Sciatic nerve (tissue), 2 donors: Measurements from ENCODE around the gene DPP4. TPM values are rescaled to one million over a fixed set of nuclear protein-coding genes. Genes with fewer than 3 reads are reported as not detected.
A peak's percentile ranks its signal among the peaks of the same experiment; 100 is the strongest.
"Not testable (repeated sequence)": the region's sequence is repeated elsewhere in the genome, so short reads cannot be mapped to it uniquely, and the experiment has no call there.

ENCODE experiments used
- ATAC-seq: fragments of 200-7000 bp; cut with Tn5 transposase; one replicate; pipeline ENCODE4 v1.9.1; 2020; ENCODE audit warnings: mild to moderate bottlenecking, moderate library complexity
- DNase-seq: peaks from one replicate; pipeline ENCODE4 v3.0.0-alpha.2; 2020; ENCODE audit warnings: low spot score
- intact Hi-C: fragments of 100-400 bp; cut with DNase I; formaldehyde crosslinking; loops from one replicate; pipeline ENCODE4 v1.14.2; 2022
- total RNA-seq: library from RNA; stranded (reverse); fragmentation: NEBNext Ultra II Directional; extraction: Animal tissue kit (Norgen Biotek cat#: 25700); gene quantifications from one replicate; pipeline ENCODE4 v1.2.1, GENCODE V29; 2021
- donor health status: DM: no; HTN: no; CAD: no.
- donor health status: DM: no; HTN: no; CAD: no.

The DPP4 gene
- total RNA-seq, 1 donor from 2014 or later = 11.8 TPM

DNA sequence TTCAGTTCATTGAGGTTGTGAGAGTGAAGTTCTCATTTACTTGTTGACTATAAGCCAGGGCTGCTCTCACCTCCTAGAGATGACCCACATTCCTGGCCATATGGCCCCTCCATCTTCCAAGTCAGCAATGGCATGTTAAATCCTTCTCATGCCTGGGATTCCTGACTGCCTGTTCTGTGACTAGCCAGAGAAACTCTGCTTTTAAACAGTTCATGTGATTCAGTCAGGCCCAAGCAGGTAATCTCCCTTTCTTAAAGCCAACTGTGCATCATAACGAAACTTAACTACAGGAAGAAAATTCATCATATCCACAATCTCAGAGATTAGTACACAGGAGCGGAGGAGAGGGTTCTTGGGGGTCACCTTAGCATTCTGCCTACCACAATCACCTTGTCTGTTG, 11.5 kb downstream of the DPP4 start:
- DNase-seq = no peak
- no peak for ATAC-seq
- intact Hi-C loops = no loop called here

GRCh38 chr2:162061021-162061420, 13.0 kb downstream of the DPP4 start:
- intact Hi-C loops = no loop called here
- DNase-seq (no peak), ATAC-seq (no peak)

DNA sequence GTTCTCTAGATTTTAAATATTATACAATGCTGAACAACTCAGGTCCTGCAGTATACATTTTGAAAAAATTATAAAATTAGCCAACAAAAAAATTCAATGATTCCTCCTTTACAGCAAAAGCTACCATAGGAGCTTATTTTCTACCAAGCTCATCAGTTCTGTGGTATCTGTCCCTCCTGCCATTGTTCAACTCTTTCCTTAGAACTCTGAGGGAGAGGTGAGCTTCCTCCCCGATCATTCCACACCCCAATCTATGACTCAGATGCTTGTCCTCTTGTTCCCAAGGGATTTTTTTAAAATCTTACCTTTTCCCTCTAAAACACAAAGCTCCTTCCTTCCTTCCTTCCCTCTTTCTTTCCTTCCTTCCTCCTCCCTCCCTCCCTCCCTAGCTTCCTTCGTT, 13.5 kb downstream of the DPP4 start:
- intact Hi-C loops = no loop called here
- no peak for ATAC-seq
- DNase-seq = no peak

DNA sequence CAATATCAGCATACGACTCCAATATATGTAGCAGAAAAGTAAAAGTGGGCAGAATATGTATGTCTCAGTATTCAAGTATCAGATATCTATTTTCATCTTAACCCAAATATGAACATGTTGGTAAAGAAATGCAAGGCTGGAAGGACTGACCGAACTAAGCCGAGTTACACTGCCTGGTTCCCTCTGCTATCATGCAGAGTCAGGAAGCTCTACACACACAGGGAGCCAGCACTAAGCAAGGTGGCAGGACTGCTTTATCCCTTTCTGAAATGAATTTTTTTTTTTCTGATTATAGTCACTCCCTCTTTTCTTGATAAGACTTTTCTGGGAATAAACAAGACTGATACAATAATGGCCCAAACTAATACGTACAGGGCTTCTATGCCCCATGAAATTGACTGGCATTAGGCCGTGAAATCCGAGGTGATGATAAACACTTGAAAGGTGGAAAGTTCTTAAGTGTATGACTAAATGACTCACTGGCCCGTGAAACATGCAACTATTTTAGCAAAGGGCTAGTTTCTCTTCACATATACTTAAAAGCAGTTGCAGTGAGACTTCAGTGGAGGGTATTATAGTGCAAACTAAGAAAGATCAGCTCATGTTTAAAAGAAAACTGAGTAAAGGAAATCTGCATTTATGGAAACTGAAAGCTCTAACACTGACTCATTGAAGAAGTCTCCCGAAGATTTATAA, 14.9 kb downstream of the DPP4 start:
- ATAC-seq = no peak
- DNase-seq = no peak
- intact Hi-C loops = no loop called here

DNA sequence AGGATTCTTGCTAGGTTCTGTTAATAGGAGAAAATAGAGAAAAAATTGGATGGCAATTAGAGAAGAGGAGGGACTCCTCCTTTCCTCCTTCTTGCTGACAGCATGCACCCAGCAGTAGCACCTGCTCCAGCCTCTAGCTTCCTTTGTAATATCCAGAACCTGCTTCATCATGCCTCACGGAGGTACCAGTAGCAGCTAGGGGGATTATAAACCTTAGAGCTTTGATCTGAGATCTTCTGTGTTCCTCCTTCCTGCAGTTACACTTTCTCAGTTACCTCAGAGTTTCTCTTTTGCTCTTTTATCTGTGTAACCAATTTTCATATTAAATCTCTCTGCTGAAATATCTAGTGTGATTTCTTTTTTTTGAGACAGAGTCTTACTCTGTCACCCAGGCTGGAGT, 16.6 kb downstream of the DPP4 start:
- ATAC-seq = no peak
- DNase-seq = no peak
- intact Hi-C loops = no loop called here

DNA sequence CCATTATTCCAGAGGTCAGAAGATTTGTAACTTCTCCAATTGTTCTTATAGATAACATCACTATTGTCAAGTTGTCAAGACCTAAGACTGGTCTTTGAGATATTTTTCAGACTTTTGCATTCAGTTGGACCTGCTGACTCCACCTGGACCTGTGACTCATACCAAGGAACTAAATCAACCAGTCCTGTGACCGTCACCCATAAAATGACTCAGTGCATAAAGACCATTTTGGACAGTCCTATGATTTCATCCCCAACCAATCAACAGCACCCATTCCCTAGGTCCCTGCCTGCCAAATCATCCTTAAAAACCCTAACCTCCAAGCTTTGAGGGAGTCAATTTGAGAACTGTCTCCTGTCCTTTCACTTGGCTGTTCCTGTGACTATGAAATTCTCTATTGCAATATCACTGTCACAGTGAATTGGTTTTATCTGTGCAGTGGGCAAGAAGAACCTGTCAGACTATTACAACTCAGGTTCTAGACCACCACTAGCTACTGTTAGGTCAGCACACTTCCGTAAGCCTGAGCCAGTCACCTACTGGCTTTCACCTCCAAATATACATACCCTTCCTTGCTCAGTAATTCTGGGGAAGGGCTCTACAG, 17.1 kb downstream of the DPP4 start:
- no peak for DNase-seq
- no peak for ATAC-seq
- intact Hi-C loops = no loop called here

DNA sequence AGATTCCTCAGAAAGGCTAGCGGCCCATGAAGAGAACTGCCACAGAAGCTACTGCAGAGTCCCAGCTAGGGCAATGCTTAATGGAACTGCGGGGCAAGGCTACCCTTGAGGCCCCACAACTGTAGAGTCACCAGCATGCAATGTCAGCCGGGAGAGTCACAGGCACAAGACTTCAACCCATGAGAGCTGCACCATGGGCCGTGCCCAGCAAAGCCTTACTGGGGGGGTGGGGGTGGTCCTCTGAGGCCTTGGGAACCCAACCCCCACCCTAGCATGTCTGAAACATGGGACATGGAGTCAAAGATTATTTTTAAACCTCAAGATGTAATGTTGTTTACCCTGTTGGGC, 20.2 kb downstream of the DPP4 start:
- no peak for ATAC-seq
- intact Hi-C loops = no loop called here
- DNase-seq = no peak

- intact Hi-C loops = no loop called here
- DNase-seq = no peak
- ATAC-seq = no peak
These were observed 20.8 kb downstream of the DPP4 start for GRCh38 chr2:162053066-162053807.

DNA sequence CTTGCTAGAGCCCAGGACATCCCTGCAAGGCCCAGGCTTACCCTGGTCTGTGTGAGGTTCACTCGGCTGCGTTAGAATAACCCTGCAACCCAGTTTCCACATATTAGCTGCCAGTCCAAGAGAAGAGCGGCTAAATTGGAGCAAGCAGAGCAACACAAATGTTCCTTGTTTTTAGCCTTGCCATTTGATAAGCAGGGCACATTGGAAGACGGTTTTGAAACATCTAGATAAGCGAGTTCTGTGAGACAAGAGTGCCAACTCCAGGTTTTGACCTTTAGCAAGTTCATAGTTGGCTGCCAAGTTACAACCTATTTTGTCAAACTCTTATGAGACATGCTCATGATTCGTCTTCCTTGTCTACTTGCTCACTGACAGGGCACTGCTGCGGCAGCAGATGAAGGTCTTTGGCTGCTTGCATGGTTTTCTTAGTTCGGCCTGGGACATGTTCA, 23.5 kb downstream of the DPP4 start:
- no peak for ATAC-seq
- intact Hi-C loops = no loop called here
- no peak for DNase-seq

GRCh38 chr2:162049089-162049488, 24.9 kb downstream of the DPP4 start:
- ATAC-seq, DNase-seq, intact Hi-C loops: not testable (repeated sequence)

- intact Hi-C loops = no loop called here
- DNase-seq (no peak), ATAC-seq (no peak)
These were observed 29.4 kb downstream of the DPP4 start for GRCh38 chr2:162044586-162044985.

- intact Hi-C loops = no loop called here
- no peak for DNase-seq
- no peak for ATAC-seq
These were observed 30.9 kb downstream of the DPP4 start for GRCh38 chr2:162043132-162043531.

- ATAC-seq (peak; percentile 34), DNase-seq (no peak)
- intact Hi-C loops = no loop called here
These were observed 32.5 kb downstream of the DPP4 start for GRCh38 chr2:162041485-162041884.

DNA sequence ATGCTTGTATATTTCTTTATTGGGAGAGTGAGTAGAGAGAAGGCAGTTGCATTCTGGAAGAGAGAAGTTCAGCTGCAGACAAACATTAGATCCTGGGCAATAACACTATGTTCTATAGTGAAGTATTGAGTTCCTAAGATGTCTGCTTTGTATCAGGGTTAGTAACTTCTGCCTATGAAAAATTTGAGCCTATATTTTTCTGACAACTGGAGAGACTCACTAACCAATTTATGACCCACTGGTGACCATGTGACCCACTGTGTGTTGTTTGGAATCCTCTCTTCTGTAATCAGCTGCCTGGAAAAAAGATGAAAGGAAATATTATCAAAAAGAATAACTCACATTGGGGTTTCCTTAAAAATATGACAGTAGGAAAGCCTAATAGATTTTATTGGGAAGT, 35.3 kb downstream of the DPP4 start:
- ATAC-seq = no peak
- intact Hi-C loops = no loop called here
- DNase-seq = no peak

DNA sequence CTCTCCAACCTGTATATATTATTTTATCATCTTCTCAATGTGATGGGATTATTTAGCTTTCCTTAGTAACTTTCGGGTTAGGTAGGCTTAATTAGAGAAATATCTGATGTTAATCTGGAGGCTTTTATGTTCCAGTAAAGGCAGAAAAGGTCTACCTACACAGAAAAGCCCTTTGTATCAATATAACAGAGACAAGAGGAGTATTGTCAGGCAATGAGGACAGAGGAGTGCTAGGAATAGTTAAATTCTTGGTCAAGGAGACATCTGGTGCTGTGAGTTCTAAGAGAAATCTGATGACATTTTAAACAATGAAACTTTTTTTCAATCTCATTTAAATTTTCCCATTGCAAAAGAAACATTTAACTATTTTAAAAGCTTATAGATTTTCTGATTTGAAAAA, 36.1 kb downstream of the DPP4 start:
- DNase-seq (no peak), ATAC-seq (no peak)
- intact Hi-C loops = no loop called here

- ATAC-seq (peak; percentile 48), DNase-seq (no peak)
- intact Hi-C loops = no loop called here
These were observed 36.8 kb downstream of the DPP4 start for GRCh38 chr2:162037028-162037795.

DNA sequence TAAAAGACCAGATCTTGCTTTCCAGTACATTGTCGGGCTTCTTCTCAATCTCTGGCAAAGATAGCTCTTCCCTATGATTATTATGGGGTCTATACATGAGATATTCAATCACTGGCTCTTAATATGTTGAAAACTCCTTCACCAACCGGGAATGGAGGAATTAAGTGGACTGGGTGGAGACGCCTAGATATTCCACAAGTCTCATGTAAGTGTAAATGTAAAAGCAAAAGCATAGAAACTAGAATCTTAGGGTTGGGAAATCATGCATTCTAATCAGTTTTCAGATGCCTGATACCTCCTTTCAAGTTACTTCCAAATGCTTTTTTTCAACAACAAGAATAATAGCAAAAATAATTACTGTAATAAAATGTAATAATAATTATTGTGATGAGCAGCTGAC, 38.0 kb downstream of the DPP4 start:
- DNase-seq (no peak), ATAC-seq (no peak)
- intact Hi-C loops = no loop called here

DNA sequence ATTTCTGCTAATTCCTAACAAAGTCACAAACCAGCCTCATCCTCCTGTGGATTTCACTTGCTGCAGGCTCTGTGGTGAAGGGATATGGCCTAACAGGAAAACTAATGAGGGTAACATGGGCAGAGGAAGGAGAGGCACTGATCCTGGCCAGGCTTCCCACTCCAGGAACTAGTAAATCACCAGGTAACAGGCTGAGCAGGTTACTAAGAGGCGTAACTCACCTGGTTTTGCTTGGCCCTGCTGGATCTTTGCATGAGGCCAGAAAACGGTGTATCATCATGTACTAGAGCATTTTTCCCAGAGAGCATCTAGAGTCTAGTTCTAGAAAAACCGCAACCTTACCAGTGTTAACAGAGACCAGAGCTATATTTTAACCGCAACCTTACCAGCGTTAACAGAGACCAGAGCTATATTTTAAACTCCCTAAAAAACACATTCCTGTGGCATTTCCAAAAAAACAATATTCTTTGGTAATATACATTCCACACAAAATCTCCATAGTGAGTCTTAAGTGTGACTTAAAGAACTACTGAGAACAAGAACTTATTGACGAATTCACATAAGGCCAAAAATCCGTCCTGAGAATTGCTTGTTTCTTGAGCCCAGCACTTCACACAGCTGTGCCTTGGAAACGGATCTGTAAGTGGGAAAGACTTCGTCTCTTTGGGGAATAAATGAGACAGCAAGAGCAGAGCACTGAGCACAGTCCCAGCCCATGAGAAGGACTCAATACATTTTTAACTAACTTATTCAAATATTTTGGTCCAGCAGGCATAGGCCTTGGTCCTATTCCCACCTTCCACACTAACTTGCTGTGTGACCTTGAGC, 43.4 kb downstream of the DPP4 start:
- intact Hi-C loops = no loop called here
- no peak for DNase-seq
- ATAC-seq = no peak
